Neuronal stem cell (in vitro differentiated cells): ENCODE measurements around the gene CNTNAP2.

Experiments
- DNase-seq: peaks from one replicate; pipeline ENCODE4 v3.0.0-alpha.2; 2013; ENCODE audit warnings: low spot score
- H2AFZ ChIP-seq: one replicate; pipeline ENCODE4 v1.6.1; 2013; ENCODE audit warnings: mild to moderate bottlenecking, low read length, inconsistent platforms
- H2AK5ac ChIP-seq: 2 replicates; pipeline ENCODE4 v1.6.1; 2013; ENCODE audit warnings: low read depth, mild to moderate bottlenecking, inconsistent platforms, low read length, moderate library complexity, mixed read lengths
- H2BK120ac ChIP-seq: 2 replicates; pipeline ENCODE4 v1.6.1; 2013; ENCODE audit warnings: low read depth, mild to moderate bottlenecking, inconsistent platforms, low read length, moderate library complexity, mixed read lengths
- H2BK12ac ChIP-seq: one replicate; pipeline ENCODE4 v1.6.1; 2013; ENCODE audit warnings: low read length, inconsistent platforms
- H2BK15ac ChIP-seq: 2 replicates; pipeline ENCODE4 v1.6.1; 2013; ENCODE audit warnings: mild to moderate bottlenecking, low read length, inconsistent platforms, mixed read lengths
- H2BK5ac ChIP-seq: one replicate; pipeline ENCODE4 v1.6.1; 2013; ENCODE audit warnings: inconsistent platforms, mild to moderate bottlenecking, low read length, moderate library complexity
- H3K14ac ChIP-seq: one replicate; pipeline ENCODE4 v1.6.1; 2013; ENCODE audit warnings: low read length, inconsistent platforms
- H3K18ac ChIP-seq: 2 replicates; pipeline ENCODE4 v1.6.1; 2013; ENCODE audit warnings: low read length, inconsistent platforms
- H3K23ac ChIP-seq: 2 replicates; pipeline ENCODE4 v1.6.1; 2013; ENCODE audit warnings: low read depth, mild to moderate bottlenecking, mixed read lengths, low read length, inconsistent platforms; ENCODE audit not compliant: poor library complexity
- H3K27ac ChIP-seq: replicated peaks from 3 replicates; pipeline ENCODE4 v1.5.1; 2013; ENCODE audit warnings: low read length, inconsistent platforms
- H3K27me3 ChIP-seq, 3 experiments: 2 replicates each; pipeline ENCODE4 v1.6.1; 2013; ENCODE audit warnings: low read length in 3 of 3, mild to moderate bottlenecking in 2 of 3, inconsistent platforms in 1 of 3, low read depth in 1 of 3, mixed read lengths in 1 of 3, moderate library complexity in 1 of 3; ENCODE audit not compliant: control insufficient read depth in 3 of 3, insufficient read depth in 3 of 3
- H3K36me3 ChIP-seq, 2 donors: replicated peaks in 1 of 2; 2 replicates each; pipeline ENCODE4 v1.6.1; 2013; ENCODE audit warnings: low read length in 2 of 2; ENCODE audit not compliant: control insufficient read depth in 2 of 2, insufficient read depth in 2 of 2
- H3K4ac ChIP-seq: 2 replicates; pipeline ENCODE4 v1.6.1; 2013; ENCODE audit warnings: inconsistent platforms, mild to moderate bottlenecking, low read length, moderate library complexity
- H3K4me1 ChIP-seq, 2 donors: 1 replicate in 1 of 2; 2 replicates in 1 of 2; pipeline ENCODE4 v1.6.1; 2013; ENCODE audit warnings: low read length in 2 of 2, low read depth in 1 of 2; ENCODE audit not compliant: control insufficient read depth in 2 of 2, insufficient read depth in 1 of 2
- H3K4me2 ChIP-seq: one replicate; pipeline ENCODE4 v1.6.1; 2013; ENCODE audit warnings: mild to moderate bottlenecking, low read length, inconsistent platforms; ENCODE audit not compliant: insufficient read depth, poor library complexity, severe bottlenecking
- H3K4me3 ChIP-seq, 2 donors: 2 replicates each; pipeline ENCODE4 v1.5.1; 2013; ENCODE audit warnings: low read length in 2 of 2, mild to moderate bottlenecking in 2 of 2, inconsistent platforms in 1 of 2, moderate library complexity in 1 of 2
- H3K79me1 ChIP-seq: one replicate; pipeline ENCODE4 v1.6.1; 2013; ENCODE audit warnings: low read depth, mild to moderate bottlenecking, inconsistent platforms, low read length, moderate library complexity
- H3K9ac ChIP-seq: one replicate; pipeline ENCODE4 v1.6.1; 2013; ENCODE audit warnings: mild to moderate bottlenecking, low read depth, low read length, inconsistent platforms; ENCODE audit not compliant: poor library complexity
- H3K9me3 ChIP-seq, 2 donors: replicated peaks in 1 of 2; 2 replicates each; pipeline versions ENCODE3 to v1.6.1; 2013; ENCODE audit warnings: low read length in 2 of 2, mild to moderate bottlenecking in 2 of 2, inconsistent platforms in 1 of 2, low read depth in 1 of 2, mixed read lengths in 1 of 2, moderate library complexity in 1 of 2; ENCODE audit not compliant: control insufficient read depth in 2 of 2, insufficient read depth in 1 of 2
- H4K8ac ChIP-seq: one replicate; pipeline ENCODE4 v1.6.1; 2013; ENCODE audit warnings: low read depth, mild to moderate bottlenecking, inconsistent platforms, low read length, moderate library complexity
- H4K91ac ChIP-seq: one replicate; pipeline ENCODE4 v1.6.1; 2013; ENCODE audit warnings: low read length, low read depth, mild to moderate bottlenecking, inconsistent platforms; ENCODE audit not compliant: poor library complexity
- WGBS, 2 donors: extraction: QIAGEN DNeasy Blood & Tissue Kit; methylation state at CpG; one replicate each; pipeline ENCODE4 v1.1.7; 2013; ENCODE audit warnings: missing lambda C conversion rate in 2 of 2, mixed read lengths in 1 of 2; ENCODE audit not compliant: insufficient read length in 2 of 2, insufficient replicate concordance in 1 of 2; ENCODE audit errors: extremely low coverage in 2 of 2; 5-methylcytosine and 5-hydroxymethylcytosine counted together

Gene CNTNAP2

DNA sequence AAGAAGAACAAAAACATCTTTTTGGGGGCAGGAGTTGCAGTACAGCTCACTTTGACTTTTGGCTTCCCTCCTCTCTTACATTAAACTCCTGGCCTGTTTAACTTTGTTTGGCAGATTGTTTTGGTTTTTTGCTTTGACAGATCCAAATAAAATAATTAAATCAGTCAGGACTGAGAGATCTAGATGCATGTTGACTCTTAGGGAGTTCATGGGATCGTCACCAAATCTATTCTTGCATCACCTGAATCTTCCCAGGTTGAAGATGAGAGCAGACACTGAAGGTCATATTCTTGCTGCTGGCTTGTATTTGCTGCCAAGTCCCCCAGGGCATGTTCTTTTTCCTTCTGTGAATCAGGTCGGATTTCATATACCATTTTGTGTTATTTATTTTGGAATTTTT is 759.4 kb downstream of the CNTNAP2 start:
- no peak overlapping the region for H3K27ac ChIP-seq
- H3K27me3 ChIP-seq: no peaks in the 10 kb centered on the region
- no peak overlapping the region for H4K8ac ChIP-seq
- no peak overlapping the region for H3K9ac ChIP-seq
- no peak overlapping the region for H2AK5ac ChIP-seq
- no peak overlapping the region for H4K91ac ChIP-seq
- H3K18ac ChIP-seq: no peak overlapping the region
- H2AFZ ChIP-seq: no peak overlapping the region
- no peak for DNase-seq
- no peak overlapping the region for H3K4me3 ChIP-seq
- H3K4ac ChIP-seq: no peak overlapping the region
- no peak overlapping the region for H2BK5ac ChIP-seq
- H2BK120ac ChIP-seq: no peak overlapping the region
- H3K79me1 ChIP-seq: no peaks in the 10 kb centered on the region
- no CpG with 5 or more reads among the region's 2 CpGs for WGBS, 2 donors
- no peaks in the 10 kb centered on the region for H3K9me3 ChIP-seq
- no peak overlapping the region for H3K14ac ChIP-seq
- H2BK12ac ChIP-seq: no peak overlapping the region
- no peaks in the 10 kb centered on the region for H3K36me3 ChIP-seq
- no peaks in the 10 kb centered on the region for H3K4me1 ChIP-seq
- H3K4me2 ChIP-seq: no peak overlapping the region
- no peak overlapping the region for H3K23ac ChIP-seq
- no peak overlapping the region for H2BK15ac ChIP-seq

DNA sequence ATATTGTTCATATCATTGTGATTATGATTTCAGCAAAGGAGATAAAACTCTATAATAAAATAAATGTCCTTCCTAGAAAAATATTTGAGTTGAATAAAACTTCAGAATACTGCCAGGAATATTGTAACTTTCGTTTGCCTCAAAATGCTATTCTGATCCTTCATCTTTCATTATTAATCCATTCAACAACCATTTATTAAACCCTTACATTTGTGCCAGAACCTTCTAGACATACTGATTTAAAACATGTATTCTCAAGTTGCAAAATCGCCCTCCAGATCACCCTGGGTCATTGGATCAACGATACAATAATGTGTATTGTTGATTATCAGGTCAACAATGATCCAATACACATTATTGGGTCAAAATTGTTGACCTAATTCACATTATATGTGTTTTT is 759.8 kb downstream of the CNTNAP2 start:
- Histone ChIP-seq H3K36me3 (no peaks in the 10 kb centered on the region), H2BK5ac (no peak overlapping the region), H3K79me1 (no peaks in the 10 kb centered on the region), H4K91ac (no peak overlapping the region), H3K27ac (no peak overlapping the region), H3K4me1 (no peaks in the 10 kb centered on the region), H3K4me2 (no peak overlapping the region), H3K27me3 (no peaks in the 10 kb centered on the region), H2BK15ac (no peak overlapping the region), H3K14ac (no peak overlapping the region), H3K23ac (no peak overlapping the region), H2BK12ac (no peak overlapping the region), H2AFZ (no peak overlapping the region), H2AK5ac (no peak overlapping the region), H3K4me3 (no peak overlapping the region), H3K18ac (no peak overlapping the region), H3K4ac (no peak overlapping the region), H4K8ac (no peak overlapping the region), H3K9ac (no peak overlapping the region), H3K9me3 (no peaks in the 10 kb centered on the region), H2BK120ac (no peak overlapping the region)
- no CpG with 5 or more reads among the region's 3 CpGs for WGBS, 2 donors
- no peak for DNase-seq

DNA sequence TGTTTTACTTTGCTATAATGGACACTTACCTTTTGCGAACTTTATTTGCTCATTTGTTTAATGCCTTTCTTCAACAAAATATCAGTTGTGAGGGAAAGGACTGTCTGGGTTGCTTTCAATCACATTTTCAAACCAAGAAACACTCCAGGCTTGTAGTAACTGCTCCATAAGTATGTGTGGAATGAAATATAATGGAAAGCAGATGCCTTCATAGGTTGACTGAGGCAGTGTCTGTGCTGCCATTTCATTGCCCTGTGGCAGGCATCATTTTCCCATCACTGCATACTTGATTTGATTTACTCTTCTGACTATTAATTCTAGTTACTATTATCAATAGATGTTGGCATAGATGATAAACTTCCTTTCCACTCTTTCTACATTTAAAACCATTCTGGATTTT is 762.3 kb downstream of the CNTNAP2 start:
- DNase-seq: no peak
- Histone ChIP-seq H3K4me3 (no peak overlapping the region), H3K18ac (no peak overlapping the region), H2BK15ac (no peak overlapping the region), H2AFZ (no peak overlapping the region), H3K27ac (no peak overlapping the region), H3K4me2 (no peak overlapping the region), H4K8ac (no peak overlapping the region), H4K91ac (no peak overlapping the region), H3K36me3 (no peaks in the 10 kb centered on the region), H2BK5ac (no peak overlapping the region), H3K14ac (no peak overlapping the region), H3K4ac (no peak overlapping the region), H3K79me1 (no peaks in the 10 kb centered on the region), H3K9me3 (no peaks in the 10 kb centered on the region), H2BK12ac (no peak overlapping the region), H3K27me3 (no peaks in the 10 kb centered on the region), H3K4me1 (no peaks in the 10 kb centered on the region), H3K9ac (no peak overlapping the region), H2AK5ac (no peak overlapping the region), H2BK120ac (no peak overlapping the region), H3K23ac (no peak overlapping the region)
- WGBS, 2 donors: no CpG with 5 or more reads among the region's 1 CpG

DNA sequence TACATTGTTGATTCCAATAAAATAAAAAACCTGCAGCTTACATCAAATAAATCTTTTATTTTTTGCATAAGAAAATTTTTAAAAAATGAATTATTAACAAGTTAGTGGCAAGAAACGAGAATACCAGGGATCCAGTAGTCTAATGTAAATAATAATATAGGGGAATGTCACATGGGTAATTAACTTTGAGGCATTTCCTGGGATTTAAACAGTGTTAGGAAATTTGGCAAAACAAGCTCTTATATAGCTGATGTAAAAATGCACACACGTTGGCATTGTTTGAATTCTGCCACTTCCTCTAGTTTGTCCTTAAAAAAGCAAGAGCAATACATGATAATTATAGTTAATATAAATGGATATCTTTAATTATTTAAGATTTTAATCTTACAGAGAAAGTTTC is 768.6 kb downstream of the CNTNAP2 start:
- Histone ChIP-seq H3K9me3 (no peaks in the 10 kb centered on the region), H2AK5ac (no peak overlapping the region), H3K4me3 (no peak overlapping the region), H2BK12ac (no peak overlapping the region), H2BK120ac (no peak overlapping the region), H3K23ac (no peak overlapping the region), H3K4ac (no peak overlapping the region), H3K4me2 (no peak overlapping the region), H3K27me3 (no peaks in the 10 kb centered on the region), H4K91ac (no peak overlapping the region), H2BK5ac (no peak overlapping the region), H3K27ac (no peak overlapping the region), H3K18ac (no peak overlapping the region), H3K14ac (no peak overlapping the region), H3K9ac (no peak overlapping the region), H2BK15ac (no peak overlapping the region), H4K8ac (no peak overlapping the region), H2AFZ (no peak overlapping the region), H3K79me1 (no peaks in the 10 kb centered on the region), H3K36me3 (no peaks in the 10 kb centered on the region), H3K4me1 (no peaks in the 10 kb centered on the region)
- no CpG with 5 or more reads among the region's 2 CpGs for WGBS, 2 donors
- DNase-seq: no peak
